Stimulated activated CD4-positive, alpha-beta T cell treated with anti-CD3 and anti-CD28 coated beads, Interleukin-15, amount 100 ng/mL, for 1 hour (primary cell): ENCODE results near the gene DLG2.

Experiments used
- DNase-seq, 2 donors: peaks; one replicate each; pipeline ENCODE4 v3.0.0-alpha.2; 2020; ENCODE audit warnings: low read depth in 1 of 2, low spot score in 1 of 2

Gene DLG2

GRCh38 chr11:83711106-83711527 is 1916.0 kb downstream of the DLG2 start:
- no peak for DNase-seq

- DNase-seq: no peak
Measured at GRCh38 chr11:83709434-83709833, 1917.7 kb downstream of the DLG2 start.

- DNase-seq: no peak
Measured at GRCh38 chr11:83706566-83706965, 1920.6 kb downstream of the DLG2 start.

GRCh38 chr11:83702796-83703195 is 1924.3 kb downstream of the DLG2 start:
- no peak for DNase-seq

GRCh38 chr11:83697518-83697917 is 1929.6 kb downstream of the DLG2 start:
- DNase-seq: no peak

- no peak for DNase-seq
Measured at GRCh38 chr11:83695046-83695445, 1932.1 kb downstream of the DLG2 start.

GRCh38 chr11:83694191-83694910 is 1932.8 kb downstream of the DLG2 start:
- DNase-seq: no peak

- no peak for DNase-seq
Measured at GRCh38 chr11:83693306-83693992, 1933.7 kb downstream of the DLG2 start.

GRCh38 chr11:83692675-83693074 is 1934.5 kb downstream of the DLG2 start:
- no peak for DNase-seq

GRCh38 chr11:83691451-83691950 is 1935.6 kb downstream of the DLG2 start:
- DNase-seq: no peak

GRCh38 chr11:83689144-83689780 is 1937.9 kb downstream of the DLG2 start:
- no peak for DNase-seq

- no peak for DNase-seq
Measured at GRCh38 chr11:83687787-83688186, 1939.4 kb downstream of the DLG2 start.

- no peak for DNase-seq
Measured at GRCh38 chr11:83685730-83686129, 1941.4 kb downstream of the DLG2 start.

GRCh38 chr11:83684071-83684470 is 1943.1 kb downstream of the DLG2 start:
- no peak for DNase-seq

- no peak for DNase-seq
Measured at GRCh38 chr11:83682611-83682973, 1944.6 kb downstream of the DLG2 start.

- DNase-seq: no peak
Measured at GRCh38 chr11:83681906-83682610, 1945.1 kb downstream of the DLG2 start.

GRCh38 chr11:83681031-83681781 is 1945.9 kb downstream of the DLG2 start:
- no peak for DNase-seq

GRCh38 chr11:83680321-83680720 is 1946.8 kb downstream of the DLG2 start:
- no peak for DNase-seq

GRCh38 chr11:83678831-83679584 is 1948.1 kb downstream of the DLG2 start:
- DNase-seq: no peak

- DNase-seq: no peak
Measured at GRCh38 chr11:83677730-83678129, 1949.4 kb downstream of the DLG2 start.
